ENCODE results near the gene ZNF471. TPM values are rescaled to one million over a fixed set of nuclear protein-coding genes. Genes with fewer than 3 reads are reported as not detected.

Gene ZNF471
- under 1 TPM; 0.13 to 0.28 TPM for total RNA-seq

DNA sequence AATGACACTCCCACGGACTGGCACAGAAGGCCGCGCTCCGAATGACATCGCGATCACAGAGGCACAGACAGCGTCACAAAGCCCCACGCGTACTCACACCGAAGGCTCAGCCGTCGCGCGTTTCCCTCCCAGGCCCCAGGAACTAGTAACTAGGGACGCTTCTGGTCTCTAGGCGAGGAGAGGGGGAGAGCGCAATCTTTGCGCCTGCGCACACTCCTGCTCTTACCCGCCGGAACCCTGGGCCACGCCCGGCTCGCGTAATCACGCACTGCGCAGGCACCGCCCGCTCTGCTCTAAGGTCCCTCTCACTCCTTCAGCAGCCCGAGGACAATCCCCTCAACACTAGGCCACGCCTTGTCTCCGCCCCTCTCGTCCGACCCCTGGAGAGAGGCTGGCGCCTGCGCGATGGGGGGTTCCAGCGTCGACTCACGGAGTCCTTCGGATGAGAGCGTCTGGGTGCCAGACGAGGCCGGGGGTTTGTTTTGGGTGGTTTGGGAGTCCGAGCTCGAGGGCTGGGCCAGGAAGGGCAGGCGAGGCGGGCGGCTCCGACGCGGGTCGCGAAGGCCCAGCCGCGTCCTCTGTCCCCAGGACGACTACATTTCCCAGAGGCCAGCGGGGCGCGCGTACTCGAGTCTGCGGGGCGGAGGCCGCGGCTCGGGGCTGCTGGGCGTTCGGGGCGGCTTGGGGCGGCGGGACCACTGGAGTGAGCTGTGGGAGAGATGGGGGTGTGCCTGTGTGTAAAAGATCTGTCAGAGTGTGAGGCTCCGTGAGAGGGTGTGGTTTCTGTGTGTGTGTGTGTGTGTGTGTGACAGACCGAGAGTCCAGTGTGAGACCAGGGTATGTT, at the start of gene ZNF471:
Gene ZNF471, plus strand, starts transcription at position 410 of the 844 bp plus-strand sequence. CDS start 3,717 bp downstream, outside the sequence.
- ChIA-PET POLR2A (no interaction called here), CTCF (no interaction called here)
- peak within 1 kb of the TSS; percentile 58 for H3K27ac Mint-ChIP-seq
- H3K9me3 Mint-ChIP-seq = peaks cover 23% of the 10 kb centered on the region
- peak; percentile 66 for DNase-seq
- peaks cover 6% of the 10 kb centered on the region for H3K36me3 Mint-ChIP-seq (ENCODE audit: low read depth)
- no peaks in the 10 kb centered on the region for H3K27me3 Mint-ChIP-seq
- peaks cover 4% of the 10 kb centered on the region for H3K4me1 Mint-ChIP-seq
- no peak within 1 kb of the TSS for H3K4me3 Mint-ChIP-seq

DNA sequence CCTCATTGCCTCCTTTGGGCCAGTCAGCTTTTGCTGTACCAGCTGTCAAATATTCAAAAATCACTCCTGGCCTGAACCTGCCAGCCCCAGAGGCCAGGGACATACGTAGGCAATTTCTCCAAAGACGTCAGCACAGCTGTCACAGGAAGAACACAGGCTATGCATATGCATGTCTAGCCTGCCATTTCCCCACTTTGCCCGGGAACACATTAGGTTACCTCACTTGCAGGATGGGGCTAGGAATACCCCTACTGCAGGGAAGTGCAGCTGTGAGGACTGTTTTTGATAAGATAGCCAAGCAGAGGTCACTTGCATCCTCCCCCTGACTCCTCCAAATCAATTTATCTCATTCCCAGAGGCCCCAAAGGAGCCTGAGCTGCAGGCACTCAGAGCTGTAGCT, 33.3 kb upstream of the ZNF471 start:
- H3K36me3 Mint-ChIP-seq (ENCODE audit: low read depth) = peaks cover 18% of the 10 kb centered on the region
- ChIA-PET POLR2A (no interaction called here), CTCF (no interaction called here)
- H3K27me3 Mint-ChIP-seq = peaks cover 4% of the 10 kb centered on the region
- H3K4me1 Mint-ChIP-seq = peaks cover 6% of the 10 kb centered on the region
- no peak overlapping the region for H3K4me3 Mint-ChIP-seq
- H3K27ac Mint-ChIP-seq = no peak overlapping the region
- DNase-seq = no peak
- H3K9me3 Mint-ChIP-seq = peaks cover 51% of the 10 kb centered on the region

DNA sequence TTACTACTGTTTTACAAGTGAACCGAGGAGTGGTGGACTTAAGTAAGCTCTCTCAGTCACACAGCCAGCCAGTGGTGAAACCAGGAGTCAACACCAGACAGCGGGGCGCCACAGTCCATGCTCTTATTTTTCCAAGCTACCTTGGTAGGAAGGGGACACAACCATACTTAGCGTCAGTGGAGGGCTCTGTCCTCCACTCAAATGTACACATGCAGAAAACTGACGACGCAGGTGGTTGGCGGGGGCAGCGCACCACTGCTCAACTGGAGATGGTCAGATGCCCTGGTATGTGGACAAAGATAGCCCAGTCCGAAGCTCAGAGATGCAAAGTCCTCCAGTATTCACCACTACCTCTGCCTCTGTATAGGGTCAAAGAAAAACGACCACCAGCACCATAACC, 31.6 kb upstream of the ZNF471 start:
- H3K27me3 Mint-ChIP-seq = peaks cover 4% of the 10 kb centered on the region
- peaks cover 18% of the 10 kb centered on the region for H3K36me3 Mint-ChIP-seq (ENCODE audit: low read depth)
- H3K4me1 Mint-ChIP-seq = peaks cover 6% of the 10 kb centered on the region
- ChIA-PET CTCF (interaction anchor here (0.6 kb wide), 1 partner anchor 304 kb away, joined by 3 read pairs; no protein-coding TSS in a partner anchor), POLR2A (no interaction called here)
- no peak for DNase-seq
- H3K9me3 Mint-ChIP-seq = peaks cover 56% of the 10 kb centered on the region
- H3K27ac Mint-ChIP-seq = no peak overlapping the region
- H3K4me3 Mint-ChIP-seq = no peak overlapping the region

DNA sequence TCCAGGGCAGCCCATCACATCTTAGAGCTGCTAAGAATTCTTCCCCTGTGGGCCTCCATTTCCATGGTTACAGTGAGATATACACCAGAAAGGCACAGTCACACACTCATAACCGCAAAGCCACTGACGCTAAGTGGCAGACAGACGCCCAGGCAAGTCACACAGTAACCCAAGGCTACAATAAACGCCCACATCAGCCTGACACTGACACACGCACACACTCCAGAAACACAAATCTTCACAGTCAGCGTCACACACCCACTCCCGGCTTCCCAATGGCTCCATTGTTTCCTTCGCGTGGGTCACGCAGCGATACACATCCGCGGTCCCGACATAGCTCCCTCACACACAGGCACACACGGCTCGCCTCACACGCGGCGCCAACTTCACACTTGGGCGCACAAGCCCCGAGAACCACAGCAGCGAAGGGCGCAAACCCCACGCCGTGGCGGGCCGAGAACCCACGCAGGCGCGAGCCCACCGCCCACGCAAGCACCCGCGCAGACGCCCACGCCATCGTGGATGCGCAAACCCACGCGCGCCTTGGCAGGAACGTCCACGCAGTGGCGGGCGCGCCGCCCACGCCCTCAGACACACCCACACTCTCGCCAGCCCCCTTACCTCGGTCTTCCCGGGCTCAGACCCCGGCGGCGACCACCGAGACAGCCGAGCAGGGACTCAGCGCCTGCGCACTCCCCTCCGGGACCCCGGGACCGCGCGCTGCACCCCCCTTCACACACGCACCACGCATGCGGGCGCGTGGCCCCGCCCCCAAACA, 30.8 kb upstream of the ZNF471 start, which contains the start of gene ZNF667:
Gene ZNF667, minus strand, starts transcription at position 695 of the 778 bp plus-strand sequence. CDS start 14,975 bp downstream, outside the sequence.
- CTCF ChIA-PET = interaction anchor here (0.6 kb wide), 1 partner anchor 305 kb away, joined by 3 read pairs; no protein-coding TSS in a partner anchor
- Mint-ChIP-seq H3K36me3 (ENCODE audit: low read depth) (peaks cover 18% of the 10 kb centered on the region), H3K4me1 (peaks cover 6% of the 10 kb centered on the region), H3K27ac (peak within 1 kb of the TSS; percentile 58), H3K27me3 (peaks cover 4% of the 10 kb centered on the region), H3K9me3 (peaks cover 55% of the 10 kb centered on the region), H3K4me3 (peak within 1 kb of the TSS; percentile 58)
- POLR2A ChIA-PET = no interaction called here
- DNase-seq = no peak

DNA sequence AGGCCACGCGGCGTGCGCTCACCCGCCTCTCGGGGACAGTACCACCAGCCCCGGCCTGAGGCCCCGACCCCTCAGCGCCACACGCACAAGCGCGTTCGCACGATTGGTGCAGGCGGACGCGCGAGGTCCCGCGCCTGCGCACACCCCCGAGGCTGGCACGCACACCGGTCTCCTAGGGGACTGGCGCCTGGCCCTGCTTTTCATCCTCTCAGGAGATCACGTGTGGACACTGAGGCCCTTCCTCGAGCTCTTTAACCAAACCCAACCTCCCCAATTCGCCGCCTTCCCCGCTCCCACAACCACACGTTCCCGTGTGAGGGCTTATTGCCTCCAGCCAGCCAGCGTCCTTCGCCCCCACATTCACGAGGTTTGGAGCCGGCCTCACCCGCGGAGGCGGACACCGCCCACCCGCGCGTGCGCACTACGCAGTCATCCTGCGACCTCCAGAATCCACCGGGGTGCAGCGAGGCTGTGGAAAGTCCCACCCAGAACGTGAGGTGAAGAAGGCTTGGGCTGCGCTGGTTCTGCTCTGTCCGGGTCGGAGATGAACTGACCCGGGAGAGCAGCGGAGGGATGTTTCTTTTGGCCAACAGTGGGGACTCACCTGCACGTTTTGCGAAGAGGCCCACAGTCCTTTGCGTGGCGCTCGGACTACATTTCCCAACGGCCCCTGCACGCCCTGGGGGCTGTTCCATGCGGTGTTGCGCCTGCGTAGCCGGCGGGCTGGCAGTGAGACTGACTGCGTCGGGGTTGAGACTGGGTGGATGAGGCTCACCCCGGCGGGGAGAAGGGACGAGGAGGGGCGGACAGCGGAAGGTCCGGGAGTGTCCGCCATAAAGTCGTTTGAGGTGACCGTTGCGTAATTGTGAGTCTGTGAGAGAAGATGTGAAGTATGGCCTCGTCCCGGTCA, 30.0 kb upstream of the ZNF471 start:
- H3K27ac Mint-ChIP-seq = no peak overlapping the region
- peaks cover 4% of the 10 kb centered on the region for H3K27me3 Mint-ChIP-seq
- peak overlapping the region; percentile 58 for H3K4me3 Mint-ChIP-seq
- CTCF ChIA-PET = no interaction called here
- H3K9me3 Mint-ChIP-seq = peaks cover 47% of the 10 kb centered on the region
- H3K36me3 Mint-ChIP-seq (ENCODE audit: low read depth) = peaks cover 18% of the 10 kb centered on the region
- DNase-seq = no peak
- peaks cover 6% of the 10 kb centered on the region for H3K4me1 Mint-ChIP-seq
- POLR2A ChIA-PET = no interaction called here

DNA sequence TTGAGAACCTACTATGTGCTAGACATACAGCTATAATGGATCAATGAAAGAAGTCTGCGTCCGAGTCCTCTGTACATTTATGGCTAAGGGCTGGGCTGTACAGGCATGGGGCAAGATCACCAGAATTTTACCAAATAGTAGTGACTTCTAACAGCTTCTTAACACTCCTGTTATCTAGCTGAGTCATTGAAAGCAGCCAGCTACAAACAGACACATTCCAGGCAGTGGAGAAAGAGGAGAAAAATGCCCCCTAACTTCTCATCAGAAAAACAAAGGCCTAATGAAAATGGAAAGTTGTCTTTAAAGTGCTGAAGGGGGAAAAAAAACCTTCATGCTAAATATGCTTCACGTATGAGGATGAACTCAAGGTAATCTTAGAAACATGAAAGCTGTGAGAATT, 16.3 kb upstream of the ZNF471 start:
- H3K9me3 Mint-ChIP-seq = peaks cover 59% of the 10 kb centered on the region
- ChIA-PET POLR2A (no interaction called here), CTCF (no interaction called here)
- H3K4me3 Mint-ChIP-seq = no peak overlapping the region
- no peaks in the 10 kb centered on the region for H3K4me1 Mint-ChIP-seq
- H3K27me3 Mint-ChIP-seq = no peaks in the 10 kb centered on the region
- H3K36me3 Mint-ChIP-seq (ENCODE audit: low read depth) = no peaks in the 10 kb centered on the region
- H3K27ac Mint-ChIP-seq = no peak overlapping the region
- no peak for DNase-seq

DNA sequence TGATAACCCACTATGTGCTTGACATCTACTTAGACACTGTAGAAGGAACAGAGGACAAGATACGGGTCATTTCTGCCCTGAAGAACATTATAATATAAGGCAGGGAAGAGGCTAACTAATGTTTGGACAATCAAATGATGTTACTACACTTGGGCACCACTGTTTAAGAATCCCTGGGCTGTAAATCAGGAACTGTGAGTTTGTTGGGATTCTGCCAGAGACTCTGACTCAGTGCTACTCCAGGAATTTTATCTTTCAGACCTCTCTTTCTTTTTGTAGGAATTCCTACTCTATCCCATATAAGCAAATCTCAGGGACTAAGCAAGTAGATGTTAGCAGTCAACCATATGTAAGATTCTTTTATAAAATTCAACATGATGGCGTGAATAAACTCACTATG, 3.1 kb upstream of the ZNF471 start:
- no peaks in the 10 kb centered on the region for H3K27me3 Mint-ChIP-seq
- no peak overlapping the region for H3K27ac Mint-ChIP-seq
- no peak for DNase-seq
- peaks cover 4% of the 10 kb centered on the region for H3K4me1 Mint-ChIP-seq
- H3K4me3 Mint-ChIP-seq = no peak overlapping the region
- ChIA-PET POLR2A (no interaction called here), CTCF (no interaction called here)
- peaks cover 38% of the 10 kb centered on the region for H3K9me3 Mint-ChIP-seq
- H3K36me3 Mint-ChIP-seq (ENCODE audit: low read depth) = peaks cover 6% of the 10 kb centered on the region

DNA sequence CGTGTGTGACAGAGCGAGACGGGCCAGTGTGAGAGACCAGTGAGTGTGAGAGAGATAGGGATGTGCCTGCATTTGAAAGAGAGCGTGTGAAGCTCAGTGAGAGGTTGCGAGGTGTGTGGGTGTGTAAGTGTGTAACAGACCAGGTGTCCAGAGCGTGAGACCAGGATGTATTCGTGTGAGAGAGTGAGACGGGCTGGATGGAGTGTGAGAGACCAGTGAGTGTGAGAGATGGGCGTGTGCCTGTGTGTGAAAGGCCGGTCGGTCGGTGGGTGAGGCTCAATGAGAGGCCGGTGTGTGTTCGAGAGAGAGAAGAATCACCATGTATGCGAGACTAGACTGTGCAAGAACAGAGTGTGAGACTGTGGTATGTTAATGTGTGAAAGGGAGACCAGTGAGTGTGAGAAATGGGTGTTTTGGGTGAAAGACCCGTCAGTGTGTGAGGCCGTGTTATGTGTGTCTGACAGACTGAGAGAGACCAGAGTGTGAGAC, 679 bp downstream of the ZNF471 start:
- Mint-ChIP-seq H3K4me1 (peaks cover 4% of the 10 kb centered on the region), H3K27me3 (no peaks in the 10 kb centered on the region), H3K36me3 (ENCODE audit: low read depth) (peaks cover 6% of the 10 kb centered on the region), H3K9me3 (peaks cover 21% of the 10 kb centered on the region), H3K27ac (no peak overlapping the region), H3K4me3 (no peak overlapping the region)
- CTCF ChIA-PET = no interaction called here
- POLR2A ChIA-PET = no interaction called here
- DNase-seq = no peak

DNA sequence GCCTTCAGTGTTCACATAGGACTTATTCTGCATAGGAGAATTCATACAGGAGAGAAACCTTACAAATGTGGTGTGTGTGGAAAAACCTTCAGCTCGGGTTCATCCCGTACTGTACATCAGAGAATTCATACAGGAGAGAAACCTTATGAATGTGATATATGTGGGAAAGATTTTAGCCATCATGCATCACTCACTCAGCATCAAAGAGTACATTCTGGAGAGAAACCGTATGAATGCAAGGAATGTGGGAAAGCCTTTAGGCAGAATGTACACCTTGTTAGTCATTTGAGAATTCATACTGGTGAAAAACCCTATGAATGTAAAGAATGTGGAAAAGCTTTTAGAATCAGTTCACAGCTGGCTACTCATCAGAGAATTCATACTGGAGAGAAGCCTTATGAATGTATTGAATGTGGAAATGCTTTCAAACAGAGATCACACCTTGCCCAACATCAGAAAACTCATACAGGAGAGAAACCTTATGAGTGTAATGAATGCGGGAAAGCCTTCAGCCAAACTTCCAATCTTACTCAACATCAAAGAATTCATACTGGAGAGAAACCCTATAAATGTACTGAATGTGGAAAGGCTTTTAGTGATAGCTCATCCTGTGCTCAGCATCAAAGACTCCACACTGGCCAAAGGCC, 17.7 kb downstream of the ZNF471 start:
- no peaks in the 10 kb centered on the region for H3K4me1 Mint-ChIP-seq
- H3K36me3 Mint-ChIP-seq (ENCODE audit: low read depth) = peaks cover 15% of the 10 kb centered on the region
- CTCF ChIA-PET = no interaction called here
- no peak for DNase-seq
- H3K27me3 Mint-ChIP-seq = no peaks in the 10 kb centered on the region
- H3K27ac Mint-ChIP-seq = no peak overlapping the region
- peaks cover 57% of the 10 kb centered on the region for H3K9me3 Mint-ChIP-seq
- POLR2A ChIA-PET = no interaction called here
- no peak overlapping the region for H3K4me3 Mint-ChIP-seq

DNA sequence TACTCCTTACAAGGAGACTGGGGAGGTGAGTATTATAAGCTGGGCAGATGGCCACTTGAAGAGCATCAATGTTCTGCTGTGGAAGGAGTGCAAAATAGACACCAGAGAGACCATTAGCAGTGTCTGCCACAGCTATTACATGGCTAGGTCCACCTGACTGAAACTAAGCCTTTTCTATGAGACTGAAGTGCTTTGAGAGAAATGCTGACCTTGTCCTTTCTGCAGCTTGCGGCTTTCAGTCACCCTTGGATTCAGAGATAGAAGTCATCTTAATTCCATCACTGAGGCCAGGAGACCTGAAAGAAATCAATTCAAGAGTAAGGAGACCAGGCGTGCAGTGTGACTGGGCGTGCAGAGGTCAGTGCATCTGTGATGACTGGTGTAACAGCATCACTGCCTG, 29.8 kb downstream of the ZNF471 start:
- H3K27ac Mint-ChIP-seq = peak overlapping the region; percentile 92
- ChIA-PET POLR2A (no interaction called here), CTCF (no interaction called here)
- H3K27me3 Mint-ChIP-seq = no peaks in the 10 kb centered on the region
- DNase-seq = no peak
- H3K4me1 Mint-ChIP-seq = peaks cover 17% of the 10 kb centered on the region
- peaks cover 40% of the 10 kb centered on the region for H3K36me3 Mint-ChIP-seq (ENCODE audit: low read depth)
- H3K9me3 Mint-ChIP-seq = peaks cover 72% of the 10 kb centered on the region
- peak overlapping the region; percentile 82 for H3K4me3 Mint-ChIP-seq

DNA sequence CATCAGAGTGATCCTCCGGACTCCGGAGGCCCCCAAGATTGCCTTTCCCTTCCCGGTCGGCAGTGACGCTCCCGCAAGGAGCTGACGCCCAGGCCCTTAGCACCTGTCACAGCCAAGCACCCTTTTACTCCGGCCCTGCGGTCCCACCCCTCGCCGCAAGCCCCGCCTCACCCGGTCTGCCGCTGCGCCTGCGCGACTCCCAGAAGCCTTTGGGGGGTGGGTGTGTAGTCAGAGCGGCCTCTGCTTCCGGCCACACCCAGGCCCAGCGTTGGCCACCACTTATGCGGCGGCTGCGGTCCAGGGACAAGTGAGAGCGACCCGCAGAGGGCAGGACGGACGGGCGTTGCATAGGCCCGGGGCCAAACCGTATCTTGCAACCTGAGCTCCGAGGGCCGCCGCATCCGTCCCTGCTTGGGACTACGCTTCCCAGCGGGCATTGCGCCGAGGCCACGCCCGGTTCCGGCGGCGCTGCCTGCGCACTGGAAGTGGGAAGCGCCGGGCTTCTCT, 30.7 kb downstream of the ZNF471 start:
- Mint-ChIP-seq H3K9me3 (peaks cover 68% of the 10 kb centered on the region), H3K36me3 (ENCODE audit: low read depth) (peaks cover 42% of the 10 kb centered on the region)

DNA sequence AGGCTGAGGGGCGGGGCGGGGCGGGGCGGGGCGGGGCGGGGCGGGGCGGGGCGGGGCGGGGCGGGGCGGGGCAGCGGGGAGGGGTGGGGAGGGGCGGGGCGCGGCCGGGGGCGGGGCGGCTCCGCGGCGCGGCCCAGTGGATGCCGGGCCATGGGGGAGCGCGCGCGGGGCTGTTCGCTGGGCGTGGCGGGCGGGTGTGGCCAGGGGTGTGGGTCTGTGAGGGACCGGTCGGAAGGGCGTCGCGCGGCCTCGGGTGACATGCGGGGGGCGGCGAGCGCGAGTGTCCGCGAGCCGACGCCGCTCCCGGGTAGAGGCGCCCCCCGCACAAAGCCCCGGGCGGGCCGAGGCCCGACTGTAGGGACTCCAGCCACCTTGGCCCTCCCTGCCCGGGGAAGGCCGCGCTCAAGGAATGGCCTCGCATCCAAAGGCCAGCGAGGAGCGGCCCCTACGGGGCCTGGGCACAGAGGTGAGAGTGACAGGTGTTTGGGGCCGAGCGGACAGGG, 31.2 kb downstream of the ZNF471 start, which contains the start of gene ZFP28:
Gene ZFP28, plus strand, starts transcription at position 188 of the 503 bp plus-strand sequence. Its CDS starts 71 bp downstream, at position 259.
- Mint-ChIP-seq H3K9me3 (peaks cover 64% of the 10 kb centered on the region), H3K36me3 (ENCODE audit: low read depth) (peaks cover 46% of the 10 kb centered on the region)
- POLR2A ChIA-PET = no interaction called here

More for the DNA sequence above, 30.7 kb downstream of the ZNF471 start:
- Mint-ChIP-seq H3K27ac (peak overlapping the region; percentile 92), H3K4me3 (peak overlapping the region; percentile 82), H3K4me1 (peaks cover 17% of the 10 kb centered on the region), H3K27me3 (no peaks in the 10 kb centered on the region)
- POLR2A ChIA-PET = no interaction called here
- CTCF ChIA-PET = interaction anchor here (1.0 kb wide), 1 partner anchor 146 kb away, joined by 3 read pairs; no protein-coding TSS in a partner anchor
- DNase-seq = peak; percentile 88

More for the DNA sequence above, 31.2 kb downstream of the ZNF471 start, which contains the start of gene ZFP28:
- Mint-ChIP-seq H3K4me3 (peak within 1 kb of the TSS; percentile 82), H3K4me1 (peaks cover 17% of the 10 kb centered on the region), H3K27me3 (no peaks in the 10 kb centered on the region), H3K27ac (peak within 1 kb of the TSS; percentile 92)
- no peak for DNase-seq
- CTCF ChIA-PET = interaction anchor here (1.0 kb wide), 1 partner anchor 146 kb away, joined by 3 read pairs; no protein-coding TSS in a partner anchor
